ENCODE results near the gene BHMT.
A peak's percentile ranks its signal among the peaks of the same experiment; 100 is the strongest.

BHMT gene

DNA sequence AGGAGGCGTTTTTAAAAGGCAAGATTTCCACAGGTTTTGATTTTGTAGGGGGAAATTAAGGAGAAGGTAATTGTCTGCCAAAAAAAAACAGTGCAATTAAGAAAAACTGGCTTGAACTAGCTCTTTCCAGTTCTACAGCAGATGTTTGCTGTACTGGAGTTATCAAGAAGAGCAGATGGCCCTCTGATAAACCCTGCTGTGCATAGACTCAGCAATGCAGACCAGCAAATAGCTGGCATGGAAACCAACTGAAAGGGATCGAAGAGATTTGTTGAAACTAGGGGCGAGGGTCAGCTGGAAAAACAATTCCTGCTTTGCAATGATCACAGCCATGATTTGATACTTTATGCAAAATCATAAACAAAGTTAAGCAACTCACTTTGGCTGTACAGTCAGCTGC lies 17.8 kb upstream of the BHMT start:
- TF ChIP-seq, protein P1, sequence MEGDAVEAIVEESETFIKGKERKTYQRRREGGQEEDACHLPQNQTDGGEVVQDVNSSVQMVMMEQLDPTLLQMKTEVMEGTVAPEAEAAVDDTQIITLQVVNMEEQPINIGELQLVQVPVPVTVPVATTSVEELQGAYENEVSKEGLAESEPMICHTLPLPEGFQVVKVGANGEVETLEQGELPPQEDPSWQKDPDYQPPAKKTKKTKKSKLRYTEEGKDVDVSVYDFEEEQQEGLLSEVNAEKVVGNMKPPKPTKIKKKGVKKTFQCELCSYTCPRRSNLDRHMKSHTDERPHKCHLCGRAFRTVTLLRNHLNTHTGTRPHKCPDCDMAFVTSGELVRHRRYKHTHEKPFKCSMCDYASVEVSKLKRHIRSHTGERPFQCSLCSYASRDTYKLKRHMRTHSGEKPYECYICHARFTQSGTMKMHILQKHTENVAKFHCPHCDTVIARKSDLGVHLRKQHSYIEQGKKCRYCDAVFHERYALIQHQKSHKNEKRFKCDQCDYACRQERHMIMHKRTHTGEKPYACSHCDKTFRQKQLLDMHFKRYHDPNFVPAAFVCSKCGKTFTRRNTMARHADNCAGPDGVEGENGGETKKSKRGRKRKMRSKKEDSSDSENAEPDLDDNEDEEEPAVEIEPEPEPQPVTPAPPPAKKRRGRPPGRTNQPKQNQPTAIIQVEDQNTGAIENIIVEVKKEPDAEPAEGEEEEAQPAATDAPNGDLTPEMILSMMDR (conservative IDR thresholded peaks at IDR 0.05), result no peak
- TF ChIP-seq ZFX (IDR thresholded peaks at IDR 0.05), result no peak
- no peak overlapping the region for H3K27ac ChIP-seq

DNA sequence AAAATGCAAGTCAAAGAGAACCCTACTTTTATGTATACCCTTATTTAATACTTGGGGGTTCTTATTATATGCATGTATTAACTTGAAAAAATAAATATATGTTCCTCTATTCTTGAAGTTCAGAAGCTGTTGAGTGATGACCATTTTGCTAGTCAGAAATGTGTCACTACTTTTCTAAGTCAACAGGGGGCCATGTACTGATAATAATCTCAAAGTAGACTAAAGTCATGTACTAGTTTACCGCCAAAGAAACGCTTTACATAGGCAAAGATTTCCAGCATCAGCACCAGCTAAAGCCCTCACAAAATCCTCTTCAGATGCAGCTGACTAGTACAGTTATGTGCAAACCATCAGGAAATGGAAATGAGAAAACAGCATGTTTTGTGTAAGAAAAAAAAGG lies 5.7 kb upstream of the BHMT start:
- H3K27ac ChIP-seq, result no peak overlapping the region
- TF ChIP-seq, protein P1 (conservative IDR thresholded peaks at IDR 0.05), result 0 out of 2 replicates have a peak, but pooled peaks have one; percentile 3
- no peak for TF ChIP-seq ZFX (IDR thresholded peaks at IDR 0.05)

GRCh38 chr5:79107020-79107796 lies 4.4 kb upstream of the BHMT start:
- no peak for TF ChIP-seq ZFX (IDR thresholded peaks at IDR 0.05)
- TF ChIP-seq, protein P1 (conservative IDR thresholded peaks at IDR 0.05), result no peak

GRCh38 chr5:79108086-79108485 lies 3.5 kb upstream of the BHMT start:
- H3K27ac ChIP-seq, result no peak overlapping the region
- TF ChIP-seq, protein P1 (conservative IDR thresholded peaks at IDR 0.05), result no peak
- TF ChIP-seq ZFX (IDR thresholded peaks at IDR 0.05), result no peak

More at GRCh38 chr5:79107020-79107796, 4.4 kb upstream of the BHMT start:
- no peak overlapping the region for H3K27ac ChIP-seq

GRCh38 chr5:79108792-79109191 lies 2.8 kb upstream of the BHMT start:
- no peak for TF ChIP-seq ZFX (IDR thresholded peaks at IDR 0.05)
- TF ChIP-seq, protein P1 (conservative IDR thresholded peaks at IDR 0.05), result no peak
- H3K27ac ChIP-seq, result no peak overlapping the region

DNA sequence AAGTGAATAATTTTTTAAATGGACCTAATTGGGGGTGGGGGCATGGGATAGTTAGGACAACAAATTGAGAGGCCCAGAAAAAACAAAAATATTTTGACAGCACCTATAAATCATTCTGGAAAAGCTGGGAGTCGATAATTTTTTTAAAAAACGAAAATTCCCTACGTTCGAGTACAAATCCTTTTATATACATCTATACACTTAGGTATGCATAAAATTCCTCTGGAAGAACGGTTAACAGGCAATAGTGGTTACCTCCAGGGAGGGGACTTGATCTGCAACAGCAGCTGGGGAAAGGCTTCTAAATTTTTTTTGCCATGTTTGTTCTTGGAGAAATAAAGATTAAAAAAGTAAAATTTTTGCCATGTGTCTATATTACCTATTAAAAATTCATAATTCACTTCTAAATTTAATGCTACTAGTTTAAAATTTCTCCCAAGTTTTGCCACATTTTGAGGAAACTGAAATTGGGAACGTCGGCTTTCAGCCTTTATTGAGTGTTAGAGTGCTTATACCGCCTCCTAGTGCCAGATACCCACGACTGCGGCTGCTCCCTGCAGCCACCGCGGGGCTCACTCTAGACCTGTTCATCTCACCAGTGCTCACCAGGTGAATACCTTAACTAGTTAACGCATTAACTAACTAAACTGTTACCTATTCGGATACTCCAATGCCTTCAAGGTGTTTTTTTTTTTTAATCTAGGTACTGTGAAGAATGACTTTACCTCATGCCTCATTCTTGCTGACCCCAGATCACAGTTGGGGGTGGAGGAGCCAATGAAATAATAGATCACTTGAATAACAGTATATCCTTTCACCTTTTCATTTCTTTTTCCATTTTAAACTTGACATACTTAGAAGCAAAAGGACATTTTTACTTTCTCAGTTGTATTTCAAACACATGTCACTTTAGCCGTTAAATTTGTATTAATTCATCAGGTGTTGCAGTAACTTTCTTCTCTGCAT lies 1.8 kb upstream of the BHMT start:
- TF ChIP-seq, protein P1 (conservative IDR thresholded peaks at IDR 0.05), result peak; percentile 65
- no peak for TF ChIP-seq ZFX (IDR thresholded peaks at IDR 0.05)
- H3K27ac ChIP-seq, result no peak overlapping the region

Data from C4-2B (cell line).